HTERT RPE-1 (cell line): ENCODE results near the gene F3.

Source experiments
- in situ Hi-C: fragments of 300-500 bp; cut with MboI; formaldehyde crosslinking; loops from 4 replicates; pipeline ENCODE4 v1.14.3; 2020; ENCODE audit warnings: low sequenced_read_pairs

Gene F3

GRCh38 chr1:94553323-94553730 lies 11.8 kb upstream of the F3 start:
- in situ Hi-C loops, result no loop called here

GRCh38 chr1:94552071-94552586 lies 10.6 kb upstream of the F3 start:
- in situ Hi-C loops, result no loop called here

- in situ Hi-C loops, result no loop called here
Measured at GRCh38 chr1:94551449-94551848, 9.9 kb upstream of the F3 start.

- in situ Hi-C loops, result no loop called here
Measured at GRCh38 chr1:94550800-94551241, 9.3 kb upstream of the F3 start.

GRCh38 chr1:94550396-94550795 lies 8.8 kb upstream of the F3 start:
- in situ Hi-C loops, result no loop called here

GRCh38 chr1:94549706-94550105 lies 8.1 kb upstream of the F3 start:
- in situ Hi-C loops, result loop anchor here (25.0 kb wide), 1 partner anchor 263 kb away; the partner anchor contains the start of gene SLC44A3

- in situ Hi-C loops, result loop anchor here (25.0 kb wide), 1 partner anchor 267 kb away; the partner anchor contains the start of gene SLC44A3
Measured at GRCh38 chr1:94544706-94545490, 3.3 kb upstream of the F3 start.

GRCh38 chr1:94543893-94544635 lies 2.5 kb upstream of the F3 start:
- in situ Hi-C loops, result loop anchor here (25.0 kb wide), 1 partner anchor 268 kb away; the partner anchor contains the start of gene SLC44A3

- in situ Hi-C loops, result loop anchor here (25.0 kb wide), 1 partner anchor 269 kb away; the partner anchor contains the start of gene SLC44A3
Measured at GRCh38 chr1:94543001-94543400, 1.4 kb upstream of the F3 start.

- in situ Hi-C loops, result loop anchor here (25.0 kb wide), 1 partner anchor 270 kb away; the partner anchor contains the start of gene SLC44A3
Measured at GRCh38 chr1:94542088-94542870, 720 bp upstream of the F3 start.

GRCh38 chr1:94540440-94541245 lies 916 bp downstream of the F3 start:
- in situ Hi-C loops, result loop anchor here (25.0 kb wide), 1 partner anchor 272 kb away; the partner anchor contains the start of gene SLC44A3

GRCh38 chr1:94539496-94539895 lies 2.1 kb downstream of the F3 start:
- in situ Hi-C loops, result loop anchor here (25.0 kb wide), 1 partner anchor 273 kb away; the partner anchor contains the start of gene SLC44A3

- in situ Hi-C loops, result loop anchor here (25.0 kb wide), 1 partner anchor 274 kb away; the partner anchor contains the start of gene SLC44A3
Measured at GRCh38 chr1:94538243-94538827, 3.2 kb downstream of the F3 start.

- in situ Hi-C loops, result loop anchor here (25.0 kb wide), 1 partner anchor 275 kb away; the partner anchor contains the start of gene SLC44A3
Measured at GRCh38 chr1:94537254-94537653, 4.3 kb downstream of the F3 start.

- in situ Hi-C loops, result loop anchor here (25.0 kb wide), 1 partner anchor 276 kb away; the partner anchor contains the start of gene SLC44A3
Measured at GRCh38 chr1:94535879-94536278, 5.7 kb downstream of the F3 start.

GRCh38 chr1:94535095-94535494 lies 6.5 kb downstream of the F3 start:
- in situ Hi-C loops, result loop anchor here (25.0 kb wide), 1 partner anchor 277 kb away; the partner anchor contains the start of gene SLC44A3

- in situ Hi-C loops, result loop anchor here (25.0 kb wide), 1 partner anchor 280 kb away; the partner anchor contains the start of gene SLC44A3
Measured at GRCh38 chr1:94532077-94532476, 9.5 kb downstream of the F3 start.

- in situ Hi-C loops, result loop anchor here (25.0 kb wide), 1 partner anchor 281 kb away; the partner anchor contains the start of gene SLC44A3
Measured at GRCh38 chr1:94531664-94532063, 9.9 kb downstream of the F3 start.
